GM12891 (cell line): ENCODE measurements around the gene FOXK1.
A peak's percentile ranks its signal among the peaks of the same experiment; 100 is the strongest.

Experiments
- DNase-seq: peaks from one replicate; pipeline ENCODE4 v3.0.0; 2011; ENCODE audit warnings: low spot score; ENCODE audit not compliant: insufficient read length
- FAIRE-seq: peaks from 2 replicates; lab custom pipeline; 2011; peaks lifted over from hg19 to GRCh38; lab: Jason Lieb, UNC
- PAX5 ChIP-seq: IDR thresholded peaks from 2 replicates; pipeline ENCODE4 v1.6.1; 2011; ENCODE audit warnings: low read length, moderate library complexity, mild to moderate bottlenecking; ENCODE audit not compliant: insufficient read depth, severe bottlenecking
- POLR2A ChIP-seq: IDR thresholded peaks from 2 replicates; pipeline ENCODE4 v1.6.1; 2011; ENCODE audit warnings: low read depth, low read length, control low read depth
- POLR2AphosphoS5 ChIP-seq: IDR thresholded peaks from 2 replicates; pipeline ENCODE4 v1.6.1; 2011; ENCODE audit warnings: low read depth, low read length, control low read depth
- POU2F2 ChIP-seq: IDR thresholded peaks from 2 replicates; pipeline ENCODE4 v1.6.1; 2011; ENCODE audit warnings: low read depth, mild to moderate bottlenecking, control low read depth, low read length, moderate library complexity
- SPI1 ChIP-seq: IDR thresholded peaks from 2 replicates; pipeline ENCODE4 v1.6.1; 2011; ENCODE audit warnings: low read depth, low read length, control low read depth
- TAF1 ChIP-seq: IDR thresholded peaks from 2 replicates; pipeline ENCODE4 v1.6.1; 2011; ENCODE audit warnings: low read depth, low read length, control low read depth

Gene FOXK1

DNA sequence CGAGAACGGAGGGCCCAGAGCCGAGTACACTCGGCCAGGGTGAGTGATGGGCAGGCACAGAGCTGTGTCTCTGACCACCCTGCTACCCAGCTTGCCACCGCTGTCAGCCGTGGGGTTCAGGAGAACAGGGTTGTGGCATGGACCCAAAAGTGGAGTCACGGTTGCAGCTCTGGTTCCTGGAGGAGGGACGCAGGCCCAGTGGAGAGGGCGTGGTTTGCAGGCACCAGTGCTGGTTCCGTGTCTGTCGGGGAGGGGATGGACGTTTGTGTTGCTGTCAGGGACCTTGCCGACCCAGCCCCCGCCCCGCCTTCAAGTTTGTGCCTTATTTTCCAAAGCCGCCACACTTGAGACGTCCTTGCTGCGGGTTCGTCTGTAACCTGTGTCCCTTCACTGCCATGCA lies 48.2 kb downstream of the FOXK1 start:
- FAIRE-seq (no peak), DNase-seq (no peak)

DNA sequence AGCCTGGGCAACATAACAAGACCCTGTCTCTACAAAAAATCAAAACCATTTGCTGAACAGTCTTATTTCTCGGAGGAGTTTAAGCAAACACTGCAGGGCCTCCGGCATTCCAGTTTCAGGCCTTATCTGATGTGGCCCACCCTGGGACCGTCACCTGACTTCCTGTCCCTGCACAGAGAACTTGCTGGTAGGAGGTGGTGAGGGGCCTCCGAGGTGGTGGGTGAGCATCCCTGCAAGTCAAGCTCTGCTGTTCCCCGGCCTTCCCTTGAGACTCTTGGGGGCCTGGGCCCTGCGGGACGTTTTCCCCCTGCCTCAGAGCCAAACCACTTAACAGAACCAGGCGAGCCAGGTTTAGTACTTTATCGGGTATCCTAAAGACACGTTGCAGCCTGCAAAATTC lies 48.9 kb downstream of the FOXK1 start:
- FAIRE-seq, result no peak
- no peak for DNase-seq
- TF ChIP-seq TAF1, result no peak
- TF ChIP-seq POLR2AphosphoS5, result no peak
- no peak for TF ChIP-seq POLR2A
- no peak for TF ChIP-seq SPI1
- TF ChIP-seq POU2F2, result no peak
- no peak for TF ChIP-seq PAX5

More for the DNA sequence above, 48.2 kb downstream of the FOXK1 start:
- TF ChIP-seq POU2F2, result no peak
- no peak for TF ChIP-seq PAX5
- no peak for TF ChIP-seq SPI1
- TF ChIP-seq POLR2AphosphoS5, result no peak
- no peak for TF ChIP-seq POLR2A
- no peak for TF ChIP-seq TAF1

DNA sequence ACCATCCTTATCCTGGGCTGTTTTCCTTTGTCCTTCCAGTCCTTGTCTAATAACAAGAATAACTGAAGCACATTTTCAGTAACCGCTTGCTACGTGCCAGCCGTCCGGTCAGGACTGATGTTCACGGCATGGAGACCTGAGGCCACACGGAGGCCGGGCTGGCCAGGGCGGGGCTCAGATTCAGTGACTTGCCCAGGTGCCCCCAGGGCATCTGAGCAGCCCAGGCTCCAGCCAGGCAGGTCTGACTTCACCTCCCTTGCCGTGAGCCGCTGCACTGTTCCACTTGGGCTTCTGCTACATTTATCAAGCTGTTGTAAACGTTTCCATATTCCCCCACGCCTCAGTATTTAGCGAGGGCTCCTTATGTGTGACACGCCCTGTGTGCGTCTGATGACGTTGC lies 49.7 kb downstream of the FOXK1 start:
- FAIRE-seq, result no peak
- DNase-seq, result no peak
- TF ChIP-seq TAF1 (no peak), SPI1 (no peak), POU2F2 (no peak), PAX5 (no peak), POLR2A (no peak), POLR2AphosphoS5 (no peak)

DNA sequence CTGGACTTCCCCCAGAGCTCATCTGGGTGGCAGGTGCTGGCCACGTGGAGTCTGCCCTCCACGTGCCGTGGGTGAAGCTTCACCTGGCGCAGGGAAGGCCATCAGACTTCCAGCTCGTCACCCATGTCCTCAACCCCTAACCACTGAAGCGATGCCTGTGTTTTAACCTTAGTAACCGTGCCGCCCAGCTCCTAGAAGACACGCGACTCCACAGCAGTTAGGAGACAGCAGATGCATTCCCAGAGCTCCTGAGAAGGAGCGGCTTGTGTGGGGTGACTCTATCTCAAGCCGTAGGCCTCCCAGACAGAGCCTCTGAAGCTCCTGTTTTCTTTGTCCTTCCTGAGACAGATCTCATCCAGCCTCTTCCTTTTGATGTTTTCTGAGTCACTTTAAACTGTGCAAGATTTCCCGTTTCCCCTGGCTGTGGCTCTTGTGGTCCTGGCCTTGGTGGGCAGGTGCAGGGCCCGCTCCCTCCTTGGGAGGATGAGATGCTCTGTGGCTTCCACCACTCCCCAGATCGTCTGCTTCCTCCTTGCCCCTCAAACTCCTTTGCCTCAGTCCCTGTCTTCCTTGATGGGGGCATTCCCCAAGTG lies 51.9 kb downstream of the FOXK1 start:
- FAIRE-seq, result peak; percentile 5
- DNase-seq, result no peak
- TF ChIP-seq POLR2AphosphoS5, result no peak

DNA sequence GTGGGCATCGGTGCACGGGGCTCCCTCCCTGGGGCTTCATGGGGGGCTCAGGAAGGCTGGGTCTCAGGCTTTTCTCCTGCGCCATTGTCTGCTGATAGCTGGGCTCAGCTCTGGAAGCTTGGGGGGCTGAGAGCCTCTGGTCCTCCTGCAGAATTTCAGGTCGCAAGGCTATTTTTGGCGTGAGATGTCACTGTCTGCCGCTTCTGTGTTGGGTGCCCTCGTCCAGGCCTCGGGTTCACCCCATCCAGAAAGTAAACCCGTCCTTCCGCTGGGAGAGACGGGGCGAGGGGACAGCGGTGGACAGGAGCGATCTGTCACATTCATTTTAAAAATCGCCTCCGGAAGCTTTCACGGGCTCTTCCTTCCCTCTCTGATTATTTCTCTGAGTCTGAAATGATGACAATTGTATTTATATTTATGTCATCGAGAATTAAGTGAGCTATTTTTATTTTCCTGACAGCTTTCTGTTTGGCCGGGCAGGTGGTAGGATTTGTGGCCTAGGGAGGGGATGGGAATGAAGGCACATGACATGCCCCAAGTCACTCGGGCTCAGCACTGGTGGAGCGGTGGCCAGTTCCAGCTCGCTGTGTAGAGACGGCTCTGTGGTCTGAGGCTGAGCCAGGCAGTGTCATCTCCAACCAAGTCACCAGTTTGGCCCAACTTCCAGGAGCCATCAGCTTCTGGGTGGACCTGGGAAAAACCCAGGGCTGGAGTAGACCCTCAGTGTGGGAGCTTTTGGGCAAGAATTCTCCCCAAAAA lies 52.7 kb downstream of the FOXK1 start:
- TF ChIP-seq POU2F2 (no peak), POLR2AphosphoS5 (no peak), PAX5 (no peak), SPI1 (no peak), TAF1 (no peak), POLR2A (no peak)
- FAIRE-seq (no peak), DNase-seq (no peak)

DNA sequence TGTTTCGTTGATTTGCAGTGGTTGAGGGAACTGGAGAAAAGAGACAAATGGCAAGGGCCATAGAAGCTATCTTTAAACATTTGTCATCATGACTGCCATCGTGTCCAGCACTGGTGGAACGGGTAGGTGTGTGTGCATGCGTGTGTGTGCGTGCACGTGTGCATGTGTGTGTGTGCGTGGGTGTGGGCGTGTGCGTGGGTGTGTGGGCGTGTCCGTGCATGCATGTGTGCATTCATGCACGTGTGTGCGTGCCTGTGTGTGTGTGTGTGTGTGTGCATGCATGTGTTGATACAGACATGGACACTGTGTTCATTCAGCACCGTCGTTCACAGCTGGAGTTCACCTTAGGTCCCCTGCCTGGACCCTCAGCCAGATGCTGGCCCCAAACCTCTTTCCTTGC lies 55.2 kb downstream of the FOXK1 start:
- TF ChIP-seq POU2F2, result no peak
- TF ChIP-seq SPI1, result no peak
- no peak for TF ChIP-seq PAX5
- TF ChIP-seq POLR2AphosphoS5, result no peak
- TF ChIP-seq POLR2A, result no peak
- no peak for TF ChIP-seq TAF1
- DNase-seq (no peak), FAIRE-seq (peak; percentile 87)

DNA sequence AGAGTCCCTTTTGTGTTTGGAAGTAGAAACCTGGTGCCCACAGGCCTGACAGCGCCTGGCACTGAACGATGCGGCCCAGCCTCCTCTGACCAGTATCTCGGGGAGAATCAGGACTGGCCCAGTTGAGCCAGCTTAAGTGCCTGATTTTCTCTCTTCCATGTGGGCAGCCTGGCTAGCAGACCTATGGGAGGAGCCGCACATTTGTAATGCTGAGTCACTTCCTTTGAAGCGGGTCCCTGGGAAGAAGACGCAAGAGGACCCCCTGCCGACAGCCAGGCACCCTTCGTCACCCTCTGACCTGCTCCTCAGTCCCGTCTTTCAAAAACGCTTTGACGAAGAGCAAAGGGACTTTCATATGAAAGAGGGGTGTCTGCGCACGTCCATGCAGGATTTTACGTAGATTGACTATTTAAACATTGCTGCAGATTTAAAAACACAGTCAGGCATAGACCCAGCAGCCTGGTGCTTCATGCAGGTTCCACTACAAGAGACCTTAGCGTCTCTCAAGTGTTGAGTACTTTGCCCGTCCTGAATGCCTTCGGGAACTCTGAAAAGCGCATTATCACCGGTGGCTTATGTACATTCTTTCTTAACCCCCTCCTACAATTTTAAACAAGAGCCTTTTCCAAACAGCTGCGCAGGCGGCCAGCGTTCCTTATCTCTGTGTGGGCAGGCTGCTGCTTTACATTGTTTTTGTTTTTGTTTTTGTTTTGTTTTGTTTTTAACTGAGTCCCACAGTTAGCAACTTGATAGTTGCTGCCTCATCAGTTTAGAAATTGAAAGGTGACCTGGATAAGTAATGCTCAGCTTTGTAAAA lies 56.8 kb downstream of the FOXK1 start:
- no peak for FAIRE-seq
- TF ChIP-seq TAF1 (no peak), POLR2A (no peak), POU2F2 (no peak), SPI1 (no peak), PAX5 (no peak), POLR2AphosphoS5 (no peak)
- no peak for DNase-seq

DNA sequence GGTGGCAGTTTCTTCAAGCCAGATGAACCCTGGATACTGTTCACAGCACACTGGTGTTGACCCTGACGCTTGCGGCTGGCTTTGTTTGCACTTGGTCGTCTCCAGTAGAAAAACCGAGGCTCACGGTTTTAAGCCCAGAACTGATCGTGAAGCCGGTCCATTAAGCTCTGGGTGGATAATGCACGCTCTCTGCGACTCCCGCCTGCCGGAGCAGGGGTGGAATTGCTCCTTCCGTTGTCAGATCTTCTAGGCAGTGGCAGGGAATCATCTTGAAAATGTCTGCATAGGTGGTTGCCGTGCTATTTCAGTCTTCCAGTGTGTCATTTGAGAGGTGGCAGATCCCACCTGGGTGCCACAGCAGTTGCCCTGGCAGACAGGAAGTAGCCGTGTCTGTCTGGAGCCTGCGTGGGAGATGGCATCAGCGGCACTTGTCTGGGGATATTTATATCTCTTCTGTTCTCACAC lies 57.5 kb downstream of the FOXK1 start:
- FAIRE-seq (no peak), DNase-seq (no peak)
- no peak for TF ChIP-seq PAX5
- TF ChIP-seq POLR2AphosphoS5, result no peak
- no peak for TF ChIP-seq POU2F2
- TF ChIP-seq SPI1, result no peak
- no peak for TF ChIP-seq POLR2A
- no peak for TF ChIP-seq TAF1

DNA sequence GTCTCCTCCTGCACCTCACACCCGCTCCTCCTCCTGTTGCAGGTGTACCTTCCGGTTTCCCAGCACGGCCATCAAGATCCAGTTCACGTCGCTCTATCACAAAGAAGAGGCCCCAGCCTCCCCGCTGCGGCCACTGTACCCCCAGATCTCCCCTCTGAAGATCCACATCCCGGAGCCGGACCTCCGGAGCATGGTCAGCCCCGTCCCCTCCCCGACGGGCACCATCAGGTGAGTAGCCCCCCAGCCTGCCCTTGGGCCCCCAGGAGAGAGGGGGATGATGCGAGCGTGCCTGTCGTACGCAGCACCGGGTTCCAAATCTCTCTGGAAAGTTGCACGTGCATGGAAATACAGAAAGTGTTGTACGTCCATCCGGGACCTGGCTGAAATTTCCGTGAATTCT lies 58.7 kb downstream of the FOXK1 start:
- DNase-seq (no peak), FAIRE-seq (no peak)
- no peak for TF ChIP-seq POLR2A
